HG02943 (cell line): Measurements from ENCODE around the gene PTPRH.
"Not testable (repeated sequence)": the region's sequence is repeated elsewhere in the genome, so short reads cannot be mapped to it uniquely, and the experiment has no call there.

Source experiments
- ATAC-seq: cut with Tn5 transposase; IDR thresholded peaks from one replicate; pipeline ENCODE4 v1.9.1; 2021; ENCODE audit warnings: mild to moderate bottlenecking, low read depth, moderate library complexity; ENCODE audit not compliant: unreplicated experiment

Gene PTPRH

GRCh38 chr19:55227241-55228014 is 18.1 kb upstream of the PTPRH start:
- ATAC-seq: no peak

GRCh38 chr19:55226788-55227187 is 17.5 kb upstream of the PTPRH start:
- no peak for ATAC-seq

- ATAC-seq: no peak
Measured at GRCh38 chr19:55226273-55226672, 17.0 kb upstream of the PTPRH start.

GRCh38 chr19:55225415-55225958 is 16.2 kb upstream of the PTPRH start:
- no peak for ATAC-seq

- not testable (repeated sequence) for ATAC-seq
Measured at GRCh38 chr19:55224679-55225414, 15.5 kb upstream of the PTPRH start.

- ATAC-seq: no peak
Measured at GRCh38 chr19:55224038-55224665, 14.9 kb upstream of the PTPRH start.

- ATAC-seq: no peak
Measured at GRCh38 chr19:55223291-55224037, 14.2 kb upstream of the PTPRH start.

GRCh38 chr19:55220525-55220924 is 11.2 kb upstream of the PTPRH start:
- no peak for ATAC-seq

GRCh38 chr19:55216461-55217198 is 7.3 kb upstream of the PTPRH start:
- no peak for ATAC-seq

GRCh38 chr19:55213547-55213946 is 4.2 kb upstream of the PTPRH start:
- no peak for ATAC-seq

- ATAC-seq: no peak
Measured at GRCh38 chr19:55212447-55212846, 3.1 kb upstream of the PTPRH start.

GRCh38 chr19:55209693-55210472 is 582 bp upstream of the PTPRH start:
- ATAC-seq: no peak

GRCh38 chr19:55206664-55207500 is 2.4 kb downstream of the PTPRH start:
- ATAC-seq: no peak

- not testable (repeated sequence) for ATAC-seq
Measured at GRCh38 chr19:55202199-55202598, 7.1 kb downstream of the PTPRH start.

GRCh38 chr19:55199620-55200204 is 9.6 kb downstream of the PTPRH start:
- ATAC-seq: no peak

GRCh38 chr19:55198651-55199050 is 10.7 kb downstream of the PTPRH start:
- ATAC-seq: no peak

GRCh38 chr19:55197528-55197927 is 11.8 kb downstream of the PTPRH start:
- ATAC-seq: no peak

GRCh38 chr19:55196803-55197202 is 12.5 kb downstream of the PTPRH start:
- no peak for ATAC-seq
